OCI-M2 (cell line): ENCODE results near the gene ZBTB40.

ENCODE experiments used
- DNase-seq: peaks from one replicate; lab custom pipeline; 2025; ENCODE audit not compliant: unreplicated experiment; lab: John Stamatoyannopoulos, UW

ZBTB40 gene

GRCh38 chr1:22552021-22552420, 100.4 kb downstream of the ZBTB40 start:
- no peak for DNase-seq

GRCh38 chr1:22553104-22553880, 101.6 kb downstream of the ZBTB40 start:
- no peak for DNase-seq

- DNase-seq, result no peak
Observed at GRCh38 chr1:22553991-22554522, 102.4 kb downstream of the ZBTB40 start.

GRCh38 chr1:22555371-22555656, 103.7 kb downstream of the ZBTB40 start:
- no peak for DNase-seq

GRCh38 chr1:22556391-22557104, 104.9 kb downstream of the ZBTB40 start:
- no peak for DNase-seq

GRCh38 chr1:22557341-22557950, 105.8 kb downstream of the ZBTB40 start:
- no peak for DNase-seq

- DNase-seq, result no peak
Observed at GRCh38 chr1:22562584-22563583, 111.2 kb downstream of the ZBTB40 start, which contains the start of gene EPHA8. Gene EPHA8, plus strand, starts transcription at chr1:22563489. Its CDS starts 147 bp downstream, at chr1:22563636.

GRCh38 chr1:22563671-22564602, 112.3 kb downstream of the ZBTB40 start:
- DNase-seq, result no peak

GRCh38 chr1:22566161-22566560, 114.5 kb downstream of the ZBTB40 start:
- no peak for DNase-seq

GRCh38 chr1:22567197-22567596, 115.5 kb downstream of the ZBTB40 start:
- DNase-seq, result no peak

- no peak for DNase-seq
Observed at GRCh38 chr1:22567994-22568393, 116.3 kb downstream of the ZBTB40 start.

GRCh38 chr1:22569269-22569668, 117.6 kb downstream of the ZBTB40 start:
- DNase-seq, result no peak

- no peak for DNase-seq
Observed at GRCh38 chr1:22570140-22570909, 118.7 kb downstream of the ZBTB40 start.

- DNase-seq, result no peak
Observed at GRCh38 chr1:22572818-22573217, 121.2 kb downstream of the ZBTB40 start.

GRCh38 chr1:22573237-22573636, 121.6 kb downstream of the ZBTB40 start:
- no peak for DNase-seq

GRCh38 chr1:22575532-22576149, 124.0 kb downstream of the ZBTB40 start:
- DNase-seq, result no peak

- DNase-seq, result no peak
Observed at GRCh38 chr1:22576150-22576544, 124.5 kb downstream of the ZBTB40 start.

GRCh38 chr1:22576617-22577016, 125.0 kb downstream of the ZBTB40 start:
- no peak for DNase-seq
